Mucosa of rectum (tissue), 2 donors: ENCODE data around the gene CFAP119.

Source experiments
- H3K27ac ChIP-seq, 2 donors: one replicate each; pipeline ENCODE4 v1.7.0; 2013; ENCODE audit warnings: inconsistent platforms in 2 of 2, low read depth in 2 of 2, low read length in 2 of 2
- H3K27me3 ChIP-seq, 2 donors: one replicate each; pipeline ENCODE4 v1.7.0; 2013; ENCODE audit warnings: low read length in 2 of 2; ENCODE audit not compliant: control insufficient read depth in 2 of 2, insufficient read depth in 2 of 2
- H3K36me3 ChIP-seq, 2 donors: one replicate each; pipeline ENCODE4 v1.7.0; 2013; ENCODE audit warnings: low read length in 2 of 2; ENCODE audit not compliant: control insufficient read depth in 2 of 2, insufficient read depth in 2 of 2
- H3K4me1 ChIP-seq, 2 donors: one replicate each; pipeline ENCODE4 v1.7.0; 2013; ENCODE audit warnings: low read length in 2 of 2, mild to moderate bottlenecking in 1 of 2; ENCODE audit not compliant: control insufficient read depth in 2 of 2, insufficient read depth in 2 of 2
- H3K4me3 ChIP-seq, 2 donors: one replicate each; pipeline ENCODE4 v1.7.0; 2013; ENCODE audit warnings: low read length in 2 of 2
- H3K9ac ChIP-seq, 2 donors: one replicate each; pipeline ENCODE4 v1.7.0; 2013; ENCODE audit warnings: low read length in 2 of 2, low read depth in 1 of 2, mild to moderate bottlenecking in 1 of 2
- H3K9me3 ChIP-seq, 2 donors: one replicate each; pipeline ENCODE4 v1.7.0; 2013; ENCODE audit warnings: low read length in 2 of 2; ENCODE audit not compliant: control insufficient read depth in 2 of 2
- donor health status: healthy.
- donor health status: Normal muscosa, but diverticular disease.

CFAP119 gene

GRCh38 chr16:30710971-30711370 is 50.9 kb downstream of the CFAP119 start:
- peaks cover 83 to 91% of the 10 kb centered on the region in 2 donors for H3K36me3 ChIP-seq
- no peaks in the 10 kb centered on the region for H3K27me3 ChIP-seq
- H3K4me3 ChIP-seq: no peak overlapping the region
- no peak overlapping the region for H3K27ac ChIP-seq
- no peaks in the 10 kb centered on the region for H3K4me1 ChIP-seq
- H3K9ac ChIP-seq: no peak overlapping the region
- H3K9me3 ChIP-seq: no peaks in the 10 kb centered on the region
